B cell (primary cell): Measurements from ENCODE around the gene BAHCC1. TPM values are rescaled to one million over a fixed set of nuclear protein-coding genes. Genes with fewer than 3 reads are reported as not detected.

Experiments used
- ATAC-seq: fragments of 200-7000 bp; cut with Tn5 transposase; one replicate; pipeline ENCODE4 v1.10.0; 2021; ENCODE audit warnings: low read depth, mild to moderate bottlenecking, moderate number of reproducible peaks, moderate library complexity
- CTCF ChIA-PET: fragments of 350-600 bp; sonication (Branson Sonifier 250); formaldehyde crosslinking; loops from one replicate; lab custom pipeline; 2021; ENCODE audit warnings: antibody characterized with exemption, inconsistent platforms; lab: Charles Lee
- POLR2A ChIA-PET: fragments of 350-600 bp; sonication (Branson Sonifier 250); formaldehyde crosslinking; loops from one replicate; lab custom pipeline; 2021; ENCODE audit warnings: antibody characterized with exemption; lab: Charles Lee
- DNase-seq: peaks from one replicate; pipeline ENCODE4 v3.0.0; 2013
- H2AFZ ChIP-seq: 2 replicates; pipeline ENCODE4 v1.6.1; 2012; ENCODE audit warnings: mild to moderate bottlenecking, low read depth, low read length; ENCODE audit not compliant: insufficient read depth, poor library complexity, severe bottlenecking
- H3K27ac ChIP-seq, 2 donors: 1 replicate in 1 of 2; 2 replicates in 1 of 2; pipeline ENCODE4 v1.5.1; 2012 to 2013; ENCODE audit warnings: low read length in 2 of 2, mild to moderate bottlenecking in 2 of 2, moderate library complexity in 1 of 2
- H3K27me3 ChIP-seq, 4 experiments: fragments of 200-600 bp in 1 of 4; sonication (generic) in 1 of 4; replicated peaks in 1 of 4; 1 replicate in 2 of 4; 2 replicates in 2 of 4; pipeline versions ENCODE4 v1.6.1 to v1.7.0; 2013 to 2016; ENCODE audit warnings: low read length in 3 of 4, mild to moderate bottlenecking in 2 of 4, mixed read lengths in 1 of 4, moderate library complexity in 1 of 4; ENCODE audit not compliant: insufficient read depth in 4 of 4, control insufficient read depth in 3 of 4; ENCODE audit errors: control extremely low read depth in 1 of 4
- H3K36me3 ChIP-seq, 2 experiments: replicated peaks in 1 of 2; 1 replicate in 1 of 2; 2 replicates in 1 of 2; pipeline versions ENCODE4 v1.6.1 to v1.7.1; 2013; ENCODE audit warnings: low read length in 1 of 2; ENCODE audit not compliant: insufficient read depth in 2 of 2, control insufficient read depth in 1 of 2; ENCODE audit errors: control extremely low read depth in 1 of 2, extremely low read depth in 1 of 2
- H3K4me1 ChIP-seq, 2 donors: fragments of 200-600 bp in 1 of 2; sonication (generic) in 1 of 2; 1 replicate in 1 of 2; 2 replicates in 1 of 2; pipeline versions ENCODE4 v1.5.1 to v1.6.1; 2013 to 2017; ENCODE audit warnings: low read length in 2 of 2; ENCODE audit not compliant: control insufficient read depth in 2 of 2, insufficient read depth in 2 of 2
- H3K4me2 ChIP-seq: replicated peaks from 2 replicates; pipeline ENCODE3; 2012; ENCODE audit warnings: mild to moderate bottlenecking, low read depth, low read length; ENCODE audit not compliant: poor library complexity, severe bottlenecking
- H3K4me3 ChIP-seq, 5 experiments: fragments of 200-600 bp in 1 of 5; sonication (generic) in 1 of 5; 1 replicate in 3 of 5; 2 replicates in 2 of 5; pipeline versions ENCODE4 v1.5.1 to v1.7.0; 2011 to 2016; ENCODE audit warnings: low read length in 4 of 5, mild to moderate bottlenecking in 4 of 5, low read depth in 2 of 5, control low read depth in 1 of 5, moderate library complexity in 1 of 5; ENCODE audit not compliant: insufficient read depth in 1 of 5; ENCODE audit errors: control extremely low read depth in 1 of 5, extremely low read depth in 1 of 5
- H3K79me2 ChIP-seq: fragments of 200-600 bp; sonication (generic); one replicate; pipeline ENCODE4 v1.6.0; 2016; ENCODE audit warnings: low read length; ENCODE audit not compliant: control insufficient read depth, insufficient read depth
- H3K9ac ChIP-seq: fragments of 200-600 bp; sonication (generic); 2 replicates; pipeline ENCODE4 v1.6.1; 2017; ENCODE audit warnings: mild to moderate bottlenecking, low read length, moderate library complexity
- H3K9me3 ChIP-seq, 3 donors: one replicate each; pipeline versions ENCODE4 v1.6.1 to v1.7.1; 2013; ENCODE audit warnings: low read length in 2 of 3; ENCODE audit not compliant: control insufficient read depth in 2 of 3, insufficient read depth in 1 of 3; ENCODE audit errors: control extremely low read depth in 1 of 3
- H4K20me1 ChIP-seq: 2 replicates; pipeline ENCODE4 v1.6.0; 2012; ENCODE audit warnings: mild to moderate bottlenecking, low read length; ENCODE audit not compliant: insufficient read depth, control insufficient read depth, poor library complexity, severe bottlenecking
- H3K27ac Mint-ChIP-seq: one replicate; pipeline ENCODE4 v1.8.0; 2021; ENCODE audit warnings: mixed read lengths
- H3K27me3 Mint-ChIP-seq: one replicate; pipeline ENCODE4 v1.8.0; 2021; ENCODE audit warnings: mixed read lengths
- H3K4me1 Mint-ChIP-seq: one replicate; pipeline ENCODE4 v1.8.0; 2021; ENCODE audit warnings: mixed read lengths
- H3K4me3 Mint-ChIP-seq: one replicate; pipeline ENCODE4 v1.8.0; 2021; ENCODE audit warnings: mixed read lengths
- H3K9me3 Mint-ChIP-seq: one replicate; pipeline ENCODE4 v1.8.0; 2022; ENCODE audit warnings: mixed read lengths; ENCODE audit not compliant: insufficient read depth
- CTCF ChIP-seq: fragments of 200-600 bp; IDR thresholded peaks from one replicate; pipeline ENCODE4 v1.8.0; 2022; ENCODE audit warnings: antibody characterized with exemption, mild to moderate bottlenecking
- EZH2 ChIP-seq: IDR thresholded peaks from 2 replicates; pipeline ENCODE4 v1.6.1; 2012; ENCODE audit warnings: borderline replicate concordance, low read depth, mild to moderate bottlenecking, moderate library complexity, low read length; ENCODE audit not compliant: insufficient read depth, poor library complexity, severe bottlenecking
- WGBS: methylation state at CpG from one replicate; pipeline ENCODE4 v1.1.5; 2013; ENCODE audit warnings: missing lambda C conversion rate; ENCODE audit not compliant: insufficient coverage; 5-methylcytosine and 5-hydroxymethylcytosine counted together
- intact Hi-C: fragments of 100-400 bp; cut with micrococcal nuclease; formaldehyde crosslinking; loops from one replicate; pipeline ENCODE4 v1.10.0; 2022
- polyA plus RNA-seq: library from polyadenylated mRNA; depleted of rRNA; stranded (reverse); fragments of >200 nt; gene quantifications from 2 replicates; pipeline ENCODE4 v1.2.3, GENCODE V29; 2012
- total RNA-seq, 2 donors: library from RNA; stranded (reverse); fragments of 120-200 nt in 1 of 2; gene quantifications; 1 replicate in 1 of 2; 2 replicates in 1 of 2; pipeline versions ENCODE4 v1.2.3 to v1.2.4, GENCODE V29; 2013 to 2022

The BAHCC1 gene
- total and polyA plus RNA-seq, 2 donors (not counting 1 experiment from before 2014, with no cell fraction given), result 0.12 to 0.48 TPM

GRCh38 chr17:81391936-81392908, 3.0 kb upstream of the BAHCC1 start:
- peak overlapping the region; percentile 13 for H2AFZ ChIP-seq
- peak overlapping the region; percentile 63 for H3K27ac Mint-ChIP-seq
- H4K20me1 ChIP-seq, result peaks cover 36% of the 10 kb centered on the region
- peaks cover 0 to 86% (median 45%) of the 10 kb centered on the region in 4 experiments for H3K27me3 ChIP-seq
- H3K9ac ChIP-seq, result no peak overlapping the region
- H3K4me1 ChIP-seq, result peaks cover 45 to 52% of the 10 kb centered on the region in 2 donors
- TF ChIP-seq EZH2 (no peak), CTCF (no peak)
- POLR2A ChIA-PET, result no interaction called here
- WGBS, result 65% methylated on average over 24 of the region's 34 CpGs
- H3K4me2 ChIP-seq, result peak overlapping the region; percentile 62
- H3K9me3 ChIP-seq, result peaks cover 0 to 50% (median 4%) of the 10 kb centered on the region in 3 donors
- peaks cover 43% of the 10 kb centered on the region for H3K27me3 Mint-ChIP-seq
- H3K9me3 Mint-ChIP-seq, result no peaks in the 10 kb centered on the region
- intact Hi-C loops, result no loop called here
- peaks cover 17% of the 10 kb centered on the region for H3K4me1 Mint-ChIP-seq
- no peak overlapping the region for H3K4me3 ChIP-seq
- CTCF ChIA-PET, result interaction anchor here (0.8 kb wide), 1 partner anchor 93 kb away, joined by 3 read pairs; no protein-coding TSS in a partner anchor
- DNase-seq (peak; percentile 41), ATAC-seq (no peak)
- H3K4me3 Mint-ChIP-seq, result peak overlapping the region; percentile 39
- no peaks in the 10 kb centered on the region for H3K36me3 ChIP-seq
- H3K79me2 ChIP-seq, result no peaks in the 10 kb centered on the region
- no peak overlapping the region for H3K27ac ChIP-seq
